Measurements from ENCODE around the gene HIPK1.

Gene HIPK1

GRCh38 chr1:113942527-113942926 is 13.4 kb downstream of the HIPK1 start:
- no peak for ATAC-seq (ENCODE audit: low read depth)
- no peaks in the 10 kb centered on the region for H3K4me1 ChIP-seq (ENCODE audit: insufficient read depth, poor library complexity, severe bottlenecking)
- no peak for TF ChIP-seq CTCF (IDR thresholded peaks at IDR 0.05; ENCODE audit: poor library complexity, severe bottlenecking)
- H3K4me3 ChIP-seq (ENCODE audit: severe bottlenecking), result no peak overlapping the region
- peaks cover 3% of the 10 kb centered on the region for H3K9me3 ChIP-seq (ENCODE audit: severe bottlenecking)
- no peak overlapping the region for H3K27ac ChIP-seq (ENCODE audit: poor library complexity, severe bottlenecking)
- DNase-seq (ENCODE audit: low spot score), result no peak
- peaks cover 43% of the 10 kb centered on the region for H3K36me3 ChIP-seq (ENCODE audit: low read depth)
- H3K27me3 ChIP-seq (ENCODE audit: insufficient read depth, poor library complexity, severe bottlenecking), result no peaks in the 10 kb centered on the region

- TF ChIP-seq CTCF (IDR thresholded peaks at IDR 0.05; ENCODE audit: poor library complexity, severe bottlenecking), result no peak
- DNase-seq (ENCODE audit: low spot score) (no peak), ATAC-seq (ENCODE audit: low read depth) (no peak)
- Histone ChIP-seq H3K4me3 (ENCODE audit: severe bottlenecking) (no peak overlapping the region), H3K4me1 (ENCODE audit: insufficient read depth, poor library complexity, severe bottlenecking) (no peaks in the 10 kb centered on the region), H3K36me3 (ENCODE audit: low read depth) (peaks cover 43% of the 10 kb centered on the region), H3K9me3 (ENCODE audit: severe bottlenecking) (peaks cover 3% of the 10 kb centered on the region), H3K27ac (ENCODE audit: poor library complexity, severe bottlenecking) (no peak overlapping the region), H3K27me3 (ENCODE audit: insufficient read depth, poor library complexity, severe bottlenecking) (no peaks in the 10 kb centered on the region)
Observed at GRCh38 chr1:113943028-113943811, 14.1 kb downstream of the HIPK1 start.

- Histone ChIP-seq H3K4me1 (ENCODE audit: insufficient read depth, poor library complexity, severe bottlenecking) (no peaks in the 10 kb centered on the region), H3K27me3 (ENCODE audit: insufficient read depth, poor library complexity, severe bottlenecking) (no peaks in the 10 kb centered on the region), H3K9me3 (ENCODE audit: severe bottlenecking) (peaks cover 3% of the 10 kb centered on the region), H3K36me3 (ENCODE audit: low read depth) (peaks cover 40% of the 10 kb centered on the region), H3K27ac (ENCODE audit: poor library complexity, severe bottlenecking) (no peak overlapping the region), H3K4me3 (ENCODE audit: severe bottlenecking) (no peak overlapping the region)
- no peak for TF ChIP-seq CTCF (IDR thresholded peaks at IDR 0.05; ENCODE audit: poor library complexity, severe bottlenecking)
- DNase-seq (ENCODE audit: low spot score), result no peak
- no peak for ATAC-seq (ENCODE audit: low read depth)
Observed at GRCh38 chr1:113945329-113945728, 16.2 kb downstream of the HIPK1 start.

- Histone ChIP-seq H3K27me3 (ENCODE audit: insufficient read depth, poor library complexity, severe bottlenecking) (no peaks in the 10 kb centered on the region), H3K9me3 (ENCODE audit: severe bottlenecking) (peaks cover 3% of the 10 kb centered on the region), H3K27ac (ENCODE audit: poor library complexity, severe bottlenecking) (no peak overlapping the region), H3K36me3 (ENCODE audit: low read depth) (peaks cover 32% of the 10 kb centered on the region), H3K4me3 (ENCODE audit: severe bottlenecking) (no peak overlapping the region), H3K4me1 (ENCODE audit: insufficient read depth, poor library complexity, severe bottlenecking) (no peaks in the 10 kb centered on the region)
- ATAC-seq (ENCODE audit: low read depth) (no peak), DNase-seq (ENCODE audit: low spot score) (no peak)
- TF ChIP-seq CTCF (IDR thresholded peaks at IDR 0.05; ENCODE audit: poor library complexity, severe bottlenecking), result no peak
Observed at GRCh38 chr1:113946112-113946511, 17.0 kb downstream of the HIPK1 start.
